Breast epithelium (tissue), 3 donors: Measurements from ENCODE around the gene ELMO2.

Experiments
- CTCF ChIP-seq, 3 donors: fragments of 450-650 bp; IDR thresholded peaks; one replicate each; pipeline ENCODE4 v1.5.1; 2016 to 2017; ENCODE audit warnings: antibody characterized with exemption in 3 of 3, mild to moderate bottlenecking in 3 of 3, moderate library complexity in 3 of 3
- POLR2A ChIP-seq: fragments of 450-650 bp; IDR thresholded peaks from one replicate; pipeline ENCODE4 v1.6.1; 2016; ENCODE audit warnings: antibody characterized with exemption, mild to moderate bottlenecking, moderate library complexity
- POLR2AphosphoS5 ChIP-seq, 3 donors: sonication (generic); formaldehyde crosslinking; IDR thresholded peaks; one replicate each; pipeline ENCODE4 v1.6.1; 2017; ENCODE audit warnings: antibody characterized with exemption in 3 of 3

- TF ChIP-seq POLR2A = no peak
- TF ChIP-seq CTCF (IDR thresholded peaks at IDR 0.05) = no peak
- no peak for TF ChIP-seq POLR2AphosphoS5 (IDR thresholded peaks at IDR 0.05)
These were observed 38.2 kb downstream of the ELMO2 start for GRCh38 chr20:46367967-46368901.
